Measurements from ENCODE around the gene UBR1. TPM values are rescaled to one million over a fixed set of nuclear protein-coding genes. Genes with fewer than 3 reads are reported as not detected.
A peak's percentile ranks its signal among the peaks of the same experiment; 100 is the strongest.

UBR1 gene
- total RNA-seq, 2 experiments from 2014 or later = 42.6 to 45.9 TPM

DNA sequence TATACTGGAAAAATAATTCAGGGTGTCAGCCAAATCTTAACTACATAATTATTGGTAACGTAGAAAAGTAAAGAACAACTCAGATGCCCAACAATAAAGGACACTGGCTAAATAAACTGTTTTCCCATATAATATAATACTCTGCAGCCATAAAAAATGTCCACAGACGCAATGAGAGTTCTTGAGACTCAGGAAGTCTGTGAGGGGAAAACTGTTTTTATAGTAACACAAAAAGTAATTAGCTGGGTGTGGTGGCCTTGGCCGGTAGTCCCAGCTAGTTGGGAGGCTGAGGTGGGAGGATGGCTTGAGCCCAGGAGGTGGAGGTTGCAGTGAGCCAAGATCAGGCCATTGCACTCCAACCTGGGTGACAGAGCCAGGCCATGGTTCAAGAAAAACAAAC, 5.5 kb upstream of the UBR1 start:
- no peak overlapping the region for H3K27ac ChIP-seq (ENCODE audit: low read depth in 1 of 2, low read length in 2 of 2)
- H3K27me3 ChIP-seq (ENCODE audit: control insufficient read depth in 1 of 2, insufficient read depth in 2 of 2, low read length in 2 of 2) = no peaks in the 10 kb centered on the region
- H3K4me3 ChIP-seq (ENCODE audit: low read length) = no peak overlapping the region
- H3K4me3 Mint-ChIP-seq = no peak overlapping the region
- H3K9me3 Mint-ChIP-seq = no peaks in the 10 kb centered on the region
- H3K36me3 Mint-ChIP-seq (ENCODE audit: low read depth) = peaks cover under 1% of the 10 kb centered on the region
- TF ChIP-seq, protein P1, sequence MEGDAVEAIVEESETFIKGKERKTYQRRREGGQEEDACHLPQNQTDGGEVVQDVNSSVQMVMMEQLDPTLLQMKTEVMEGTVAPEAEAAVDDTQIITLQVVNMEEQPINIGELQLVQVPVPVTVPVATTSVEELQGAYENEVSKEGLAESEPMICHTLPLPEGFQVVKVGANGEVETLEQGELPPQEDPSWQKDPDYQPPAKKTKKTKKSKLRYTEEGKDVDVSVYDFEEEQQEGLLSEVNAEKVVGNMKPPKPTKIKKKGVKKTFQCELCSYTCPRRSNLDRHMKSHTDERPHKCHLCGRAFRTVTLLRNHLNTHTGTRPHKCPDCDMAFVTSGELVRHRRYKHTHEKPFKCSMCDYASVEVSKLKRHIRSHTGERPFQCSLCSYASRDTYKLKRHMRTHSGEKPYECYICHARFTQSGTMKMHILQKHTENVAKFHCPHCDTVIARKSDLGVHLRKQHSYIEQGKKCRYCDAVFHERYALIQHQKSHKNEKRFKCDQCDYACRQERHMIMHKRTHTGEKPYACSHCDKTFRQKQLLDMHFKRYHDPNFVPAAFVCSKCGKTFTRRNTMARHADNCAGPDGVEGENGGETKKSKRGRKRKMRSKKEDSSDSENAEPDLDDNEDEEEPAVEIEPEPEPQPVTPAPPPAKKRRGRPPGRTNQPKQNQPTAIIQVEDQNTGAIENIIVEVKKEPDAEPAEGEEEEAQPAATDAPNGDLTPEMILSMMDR (IDR thresholded peaks at IDR 0.05) = no peak
- DNase-seq = no peak
- POLR2A ChIA-PET = no interaction called here
- H3K36me3 ChIP-seq (ENCODE audit: insufficient read depth, low read length) = no peaks in the 10 kb centered on the region
- ATAC-seq (ENCODE audit: poor library complexity) = no peak
- H3K4me1 Mint-ChIP-seq (ENCODE audit: low read depth) = peaks cover 7% of the 10 kb centered on the region
- peaks cover 3% of the 10 kb centered on the region for H3K4me1 ChIP-seq (ENCODE audit: insufficient read depth, low read length)
- CTCF ChIA-PET = interaction anchor here (0.5 to 1.8 kb wide), 2 partner anchors 9 to 11 kb away, joined by 3 to 5 read pairs; no protein-coding TSS in a partner anchor
- H3K27me3 Mint-ChIP-seq = peaks cover 6% of the 10 kb centered on the region
- H3K27ac Mint-ChIP-seq = no peak overlapping the region
- H3K9me3 ChIP-seq (ENCODE audit: control insufficient read depth in 1 of 2, insufficient read depth in 1 of 2, low read length in 2 of 2) = no peaks in the 10 kb centered on the region
- intact Hi-C loops (cut with DNase I, micrococcal nuclease) = no loop called here

DNA sequence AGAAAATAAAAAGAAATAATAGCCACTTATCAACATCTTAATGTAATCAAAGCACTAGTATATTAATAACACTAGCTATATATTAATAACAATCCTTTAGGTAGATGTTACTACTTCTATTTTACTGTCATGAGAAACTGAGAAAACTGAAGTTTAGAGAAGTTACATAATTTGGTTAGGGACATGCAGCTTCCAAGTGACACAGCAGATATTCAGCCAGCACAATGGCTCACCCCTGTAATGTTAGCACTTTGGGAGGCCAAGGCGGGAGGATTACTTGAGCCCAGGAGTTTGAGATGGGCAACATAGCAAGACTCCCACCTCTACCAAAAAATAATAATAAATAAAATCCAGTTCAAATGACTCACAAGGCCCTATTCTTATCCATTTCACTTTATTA, 1.9 kb upstream of the UBR1 start:
- peaks cover 23% of the 10 kb centered on the region for H3K4me1 ChIP-seq (ENCODE audit: insufficient read depth, low read length)
- CTCF ChIA-PET = interaction anchor here (0.7 kb wide), 1 partner anchor 363 kb away, joined by 3 read pairs; no protein-coding TSS in a partner anchor

DNA sequence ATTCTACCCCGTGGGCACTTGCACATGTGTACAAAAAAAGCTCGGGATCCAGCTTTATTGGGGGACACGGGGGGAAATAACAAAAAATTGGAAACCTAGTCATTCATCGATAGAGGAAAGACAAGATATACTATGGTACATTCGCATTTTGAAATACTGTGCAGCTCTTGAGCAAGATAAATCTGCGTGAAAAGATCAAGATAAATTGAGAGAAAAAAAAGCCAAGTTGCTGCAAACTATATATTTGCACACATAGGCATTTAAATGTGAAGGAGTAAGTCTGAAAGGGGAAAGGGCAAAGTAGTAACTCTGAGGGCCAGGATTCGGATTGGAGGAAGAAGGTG, 620 bp upstream of the UBR1 start:
- intact Hi-C loops (cut with DNase I, micrococcal nuclease) = loop anchor here (1.0 to 5.0 kb wide), 7 partner anchors 16 to 529 kb away; partner anchors contain the start of genes STARD9 (in 1 of the 2) and TMEM62 (in 1 of the 2)
- peak overlapping the region; percentile 96 for H3K27ac Mint-ChIP-seq
- DNase-seq (no peak), ATAC-seq (ENCODE audit: poor library complexity) (no peak)
- H3K4me1 Mint-ChIP-seq (ENCODE audit: low read depth) = peaks cover 50% of the 10 kb centered on the region
- H3K27me3 Mint-ChIP-seq = peaks cover 5% of the 10 kb centered on the region
- POLR2A ChIA-PET = interaction anchor here (0.6 to 1.7 kb wide), 13 partner anchors 8 to 558 kb away, joined by 3 to 16 read pairs (median 4); partner anchors contain the start of genes CCNDBP1, HAUS2, LRRC57 and TMEM62
- H3K4me3 Mint-ChIP-seq = peak overlapping the region; percentile 93
- Histone ChIP-seq H3K4me3 (ENCODE audit: low read length) (peak overlapping the region; percentile 89), H3K27ac (ENCODE audit: low read depth in 1 of 2, low read length in 2 of 2) (peak overlapping the region; percentile 90 to 95), H3K36me3 (ENCODE audit: insufficient read depth, low read length) (peaks cover 3% of the 10 kb centered on the region), H3K9me3 (ENCODE audit: control insufficient read depth in 1 of 2, insufficient read depth in 1 of 2, low read length in 2 of 2) (no peaks in the 10 kb centered on the region), H3K4me1 (ENCODE audit: insufficient read depth, low read length) (peaks cover 24% of the 10 kb centered on the region), H3K27me3 (ENCODE audit: control insufficient read depth in 1 of 2, insufficient read depth in 2 of 2, low read length in 2 of 2) (no peaks in the 10 kb centered on the region)
- peaks cover 35% of the 10 kb centered on the region for H3K36me3 Mint-ChIP-seq (ENCODE audit: low read depth)
- CTCF ChIA-PET = no interaction called here
- H3K9me3 Mint-ChIP-seq = no peaks in the 10 kb centered on the region
- TF ChIP-seq, protein P1 (IDR thresholded peaks at IDR 0.05) = no peak

More for the DNA sequence above, 1.9 kb upstream of the UBR1 start:
- ATAC-seq (ENCODE audit: poor library complexity) = no peak
- no peak overlapping the region for H3K4me3 ChIP-seq (ENCODE audit: low read length)
- Mint-ChIP-seq H3K27ac (no peak overlapping the region), H3K36me3 (ENCODE audit: low read depth) (peaks cover 24% of the 10 kb centered on the region), H3K4me3 (no peak overlapping the region), H3K4me1 (ENCODE audit: low read depth) (peaks cover 41% of the 10 kb centered on the region), H3K27me3 (peaks cover 5% of the 10 kb centered on the region), H3K9me3 (no peaks in the 10 kb centered on the region)
- no peak for DNase-seq
- intact Hi-C loops (cut with DNase I, micrococcal nuclease) = loop anchor here (2.0 to 5.0 kb wide), 6 partner anchors 15 to 530 kb away; partner anchors contain the start of genes STARD9 (in 1 of the 2) and TMEM62 (in 1 of the 2)
- H3K36me3 ChIP-seq (ENCODE audit: insufficient read depth, low read length) = no peaks in the 10 kb centered on the region
- H3K27ac ChIP-seq (ENCODE audit: low read depth in 1 of 2, low read length in 2 of 2) = no peak overlapping the region
- TF ChIP-seq, protein P1 (IDR thresholded peaks at IDR 0.05) = no peak
- no peaks in the 10 kb centered on the region for H3K9me3 ChIP-seq (ENCODE audit: control insufficient read depth in 1 of 2, insufficient read depth in 1 of 2, low read length in 2 of 2)
- POLR2A ChIA-PET = no interaction called here
- no peaks in the 10 kb centered on the region for H3K27me3 ChIP-seq (ENCODE audit: control insufficient read depth in 1 of 2, insufficient read depth in 2 of 2, low read length in 2 of 2)
